HFF-Myc (cell line): ENCODE results near the gene CCT2.
A peak's percentile ranks its signal among the peaks of the same experiment; 100 is the strongest.

Experiments used
- DNase-seq: peaks from one replicate; pipeline ENCODE4 v3.0.0-alpha.2; 2011; ENCODE audit warnings: low read depth; ENCODE audit errors: extremely low read depth
- H3K4me3 ChIP-seq: replicated peaks from 2 replicates; pipeline ENCODE4 v1.5.1; 2011; ENCODE audit warnings: low read depth, mild to moderate bottlenecking, control low read depth, low read length
- CTCF ChIP-seq: IDR thresholded peaks from 2 replicates; pipeline ENCODE4 v1.5.1; 2012; ENCODE audit warnings: mild to moderate bottlenecking, low read depth, low read length, control low read depth; ENCODE audit errors: missing control alignments

The CCT2 gene

GRCh38 chr12:69583203-69583602 is 2.1 kb upstream of the CCT2 start:
- no peak overlapping the region for H3K4me3 ChIP-seq
- no peak for DNase-seq
- TF ChIP-seq CTCF, result peak; percentile 13

- no peak for DNase-seq
- TF ChIP-seq CTCF, result no peak
- no peak overlapping the region for H3K4me3 ChIP-seq
Measured at GRCh38 chr12:69588527-69588926, 3.3 kb downstream of the CCT2 start.

GRCh38 chr12:69589082-69589481 is 3.8 kb downstream of the CCT2 start:
- no peak for TF ChIP-seq CTCF
- no peak overlapping the region for H3K4me3 ChIP-seq
- DNase-seq, result no peak

- H3K4me3 ChIP-seq, result no peak overlapping the region
- no peak for TF ChIP-seq CTCF
- DNase-seq, result no peak
Measured at GRCh38 chr12:69595689-69596088, 10.4 kb downstream of the CCT2 start.

GRCh38 chr12:69598174-69598753 is 13.0 kb downstream of the CCT2 start:
- DNase-seq, result no peak
- H3K4me3 ChIP-seq, result no peak overlapping the region
- TF ChIP-seq CTCF, result no peak

- no peak for DNase-seq
- no peak overlapping the region for H3K4me3 ChIP-seq
- TF ChIP-seq CTCF, result no peak
Measured at GRCh38 chr12:69600804-69601203, 15.5 kb downstream of the CCT2 start.

GRCh38 chr12:69601962-69602685 is 16.9 kb downstream of the CCT2 start:
- no peak for DNase-seq
- H3K4me3 ChIP-seq, result no peak overlapping the region
- TF ChIP-seq CTCF, result no peak
